Loucy (cell line): ENCODE data around the gene CCDC171.
"Not testable (repeated sequence)": the region's sequence is repeated elsewhere in the genome, so short reads cannot be mapped to it uniquely, and the experiment has no call there.

ENCODE experiments used
- H2AFZ ChIP-seq: fragments of 200-600 bp; sonication (generic); 2 replicates; pipeline ENCODE4 v1.6.0; 2016; ENCODE audit warnings: antibody characterized with exemption, mild to moderate bottlenecking, low read length, moderate library complexity
- H3F3A ChIP-seq: fragments of 200-600 bp; 2 replicates; pipeline ENCODE4 v1.6.0; 2016; ENCODE audit warnings: antibody characterized with exemption, low read depth, mild to moderate bottlenecking
- H3K27me3 ChIP-seq: fragments of 200-600 bp; sonication (generic); 2 replicates; pipeline ENCODE4 v1.6.1; 2014; ENCODE audit warnings: low read length, mild to moderate bottlenecking; ENCODE audit not compliant: insufficient read depth, poor library complexity, severe bottlenecking
- H3K36me3 ChIP-seq: fragments of 200-600 bp; sonication (generic); 2 replicates; pipeline ENCODE4 v1.6.1; 2016; ENCODE audit warnings: low read length; ENCODE audit not compliant: insufficient read depth
- H3K4me1 ChIP-seq: fragments of 200-600 bp; sonication (generic); 2 replicates; pipeline ENCODE4 v1.5.1; 2014; ENCODE audit warnings: low read length, mild to moderate bottlenecking; ENCODE audit not compliant: insufficient read depth, poor library complexity, severe bottlenecking
- H3K4me2 ChIP-seq: fragments of 200-600 bp; sonication (generic); 2 replicates; pipeline ENCODE4 v1.6.0; 2014; ENCODE audit warnings: antibody characterized with exemption, low read length, low read depth, mild to moderate bottlenecking; ENCODE audit not compliant: poor library complexity, severe bottlenecking
- H3K4me3 ChIP-seq: fragments of 200-600 bp; sonication (generic); 2 replicates; pipeline ENCODE4 v1.5.1; 2014; ENCODE audit warnings: low read length, mild to moderate bottlenecking, mixed read lengths; ENCODE audit not compliant: poor library complexity, severe bottlenecking
- H3K79me2 ChIP-seq: fragments of 200-600 bp; sonication (generic); 2 replicates; pipeline ENCODE4 v1.6.1; 2014; ENCODE audit warnings: low read length; ENCODE audit not compliant: insufficient read depth
- H3K9ac ChIP-seq: fragments of 200-600 bp; sonication (generic); 2 replicates; pipeline ENCODE4 v1.6.0; 2014; ENCODE audit warnings: mild to moderate bottlenecking, low read depth, low read length, moderate library complexity; ENCODE audit not compliant: poor library complexity, severe bottlenecking
- H3K9me2 ChIP-seq: fragments of 200-600 bp; sonication (generic); replicated peaks from 2 replicates; pipeline ENCODE4 v1.6.1; 2016; ENCODE audit warnings: low read depth, low read length, mixed read lengths
- H3K9me3 ChIP-seq: fragments of 200-600 bp; sonication (generic); 2 replicates; pipeline ENCODE4 v1.6.1; 2014; ENCODE audit warnings: mild to moderate bottlenecking, antibody characterized with exemption, low read length, low read depth; ENCODE audit not compliant: insufficient read depth
- H4K20me1 ChIP-seq: fragments of 200-600 bp; sonication (generic); 2 replicates; pipeline ENCODE4 v1.6.0; 2014; ENCODE audit warnings: antibody characterized with exemption, low read length, mild to moderate bottlenecking; ENCODE audit not compliant: insufficient read depth, poor library complexity, severe bottlenecking
- EZH2phosphoT487 ChIP-seq: fragments of 200-600 bp; IDR thresholded peaks from 2 replicates; pipeline ENCODE4 v1.6.1; 2018; ENCODE audit warnings: antibody characterized with exemption, mild to moderate bottlenecking, moderate library complexity, borderline replicate concordance
- TF ChIP-seq, protein P1 (sequence below): fragments of 200-600 bp; sonication (generic); conservative IDR thresholded peaks from 2 replicates; pipeline ENCODE4 v1.5.1; 2014; ENCODE audit warnings: mild to moderate bottlenecking, antibody characterized with exemption, low read length

CCDC171 gene

DNA sequence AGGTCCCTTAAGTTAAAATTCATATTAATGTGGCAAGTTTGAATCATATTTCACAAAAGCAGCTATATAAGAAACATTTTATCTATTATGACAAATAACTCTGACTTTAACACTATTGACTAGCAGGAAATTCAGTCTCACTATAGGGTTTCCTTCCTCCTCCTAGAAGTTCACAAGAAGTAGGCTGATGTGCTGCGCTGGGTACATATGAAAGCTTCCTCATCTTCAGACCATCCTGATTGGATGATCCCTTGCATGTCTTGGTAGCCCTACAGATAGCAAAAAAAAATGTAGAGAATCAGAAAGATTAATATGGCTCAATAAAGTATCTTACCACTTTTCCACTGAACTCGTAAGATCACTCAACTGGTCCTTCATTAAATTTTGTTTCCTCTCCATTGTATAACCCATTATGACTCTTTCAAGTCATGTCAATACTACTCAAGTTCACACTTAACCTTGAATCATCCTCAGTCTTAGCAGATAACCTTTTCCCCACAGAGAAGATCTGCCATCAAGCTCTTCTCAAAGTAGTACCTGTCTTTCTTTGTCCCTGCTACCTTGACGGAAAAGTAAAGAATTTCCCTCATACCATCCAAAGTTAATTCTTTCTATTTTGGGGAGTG, 30.6 kb upstream of the CCDC171 start:
- Histone ChIP-seq H2AFZ (peak overlapping the region; percentile 83), H3K9ac (no peak overlapping the region), H3F3A (no peaks in the 10 kb centered on the region), H3K79me2 (no peaks in the 10 kb centered on the region), H3K4me2 (no peak overlapping the region), H3K36me3 (no peaks in the 10 kb centered on the region), H3K4me1 (no peaks in the 10 kb centered on the region), H3K27me3 (no peaks in the 10 kb centered on the region), H3K9me2 (no peaks in the 10 kb centered on the region), H3K9me3 (no peaks in the 10 kb centered on the region), H3K4me3 (no peak overlapping the region), H4K20me1 (no peaks in the 10 kb centered on the region)
- TF ChIP-seq, protein P1, sequence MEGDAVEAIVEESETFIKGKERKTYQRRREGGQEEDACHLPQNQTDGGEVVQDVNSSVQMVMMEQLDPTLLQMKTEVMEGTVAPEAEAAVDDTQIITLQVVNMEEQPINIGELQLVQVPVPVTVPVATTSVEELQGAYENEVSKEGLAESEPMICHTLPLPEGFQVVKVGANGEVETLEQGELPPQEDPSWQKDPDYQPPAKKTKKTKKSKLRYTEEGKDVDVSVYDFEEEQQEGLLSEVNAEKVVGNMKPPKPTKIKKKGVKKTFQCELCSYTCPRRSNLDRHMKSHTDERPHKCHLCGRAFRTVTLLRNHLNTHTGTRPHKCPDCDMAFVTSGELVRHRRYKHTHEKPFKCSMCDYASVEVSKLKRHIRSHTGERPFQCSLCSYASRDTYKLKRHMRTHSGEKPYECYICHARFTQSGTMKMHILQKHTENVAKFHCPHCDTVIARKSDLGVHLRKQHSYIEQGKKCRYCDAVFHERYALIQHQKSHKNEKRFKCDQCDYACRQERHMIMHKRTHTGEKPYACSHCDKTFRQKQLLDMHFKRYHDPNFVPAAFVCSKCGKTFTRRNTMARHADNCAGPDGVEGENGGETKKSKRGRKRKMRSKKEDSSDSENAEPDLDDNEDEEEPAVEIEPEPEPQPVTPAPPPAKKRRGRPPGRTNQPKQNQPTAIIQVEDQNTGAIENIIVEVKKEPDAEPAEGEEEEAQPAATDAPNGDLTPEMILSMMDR = no peak
- TF ChIP-seq EZH2phosphoT487 = no peak

- H3F3A ChIP-seq = no peaks in the 10 kb centered on the region
- H3K9me2 ChIP-seq = no peaks in the 10 kb centered on the region
- no peak overlapping the region for H2AFZ ChIP-seq
- no peaks in the 10 kb centered on the region for H3K36me3 ChIP-seq
- H3K9ac ChIP-seq = no peak overlapping the region
- H3K9me3 ChIP-seq = no peaks in the 10 kb centered on the region
- H3K4me3 ChIP-seq = no peak overlapping the region
- TF ChIP-seq, protein P1 = no peak
- TF ChIP-seq EZH2phosphoT487 = no peak
- no peaks in the 10 kb centered on the region for H3K27me3 ChIP-seq
- H3K4me1 ChIP-seq = peaks cover 5% of the 10 kb centered on the region
- H4K20me1 ChIP-seq = no peaks in the 10 kb centered on the region
- no peaks in the 10 kb centered on the region for H3K79me2 ChIP-seq
- no peak overlapping the region for H3K4me2 ChIP-seq
Measured at GRCh38 chr9:15524845-15525455, 27.9 kb upstream of the CCDC171 start.

- no peak for TF ChIP-seq EZH2phosphoT487
- TF ChIP-seq, protein P1 = no peak
- H3K9ac ChIP-seq = no peak overlapping the region
- no peaks in the 10 kb centered on the region for H3F3A ChIP-seq
- H3K79me2 ChIP-seq = no peaks in the 10 kb centered on the region
- no peak overlapping the region for H3K4me3 ChIP-seq
- H3K4me2 ChIP-seq = no peak overlapping the region
- no peaks in the 10 kb centered on the region for H3K9me3 ChIP-seq
- no peaks in the 10 kb centered on the region for H3K36me3 ChIP-seq
- no peak overlapping the region for H2AFZ ChIP-seq
- peaks cover 9% of the 10 kb centered on the region for H3K4me1 ChIP-seq
- H4K20me1 ChIP-seq = no peaks in the 10 kb centered on the region
- no peaks in the 10 kb centered on the region for H3K27me3 ChIP-seq
- H3K9me2 ChIP-seq = no peaks in the 10 kb centered on the region
Measured at GRCh38 chr9:15525958-15526357, 26.9 kb upstream of the CCDC171 start.

- H3K79me2 ChIP-seq, H3K9me3 ChIP-seq, H3K9ac ChIP-seq, H3F3A ChIP-seq, H3K4me2 ChIP-seq, H3K9me2 ChIP-seq, H3K36me3 ChIP-seq, H3K27me3 ChIP-seq, H4K20me1 ChIP-seq, H3K4me1 ChIP-seq, H2AFZ ChIP-seq, H3K4me3 ChIP-seq: not testable (repeated sequence)
Measured at GRCh38 chr9:15527035-15527434, 25.8 kb upstream of the CCDC171 start.
